Nephron progenitor cell (in vitro differentiated cells): ENCODE data around the gene SFT2D2.
A peak's percentile ranks its signal among the peaks of the same experiment; 100 is the strongest.
"Not testable (repeated sequence)": the region's sequence is repeated elsewhere in the genome, so short reads cannot be mapped to it uniquely, and the experiment has no call there.

Experiments used
- DNase-seq: peaks from one replicate; pipeline ENCODE4 v3.0.0; 2021
- H3K27ac Mint-ChIP-seq: 2 replicates; pipeline ENCODE4 v1.8.0; 2021; ENCODE audit warnings: mild to moderate bottlenecking, moderate library complexity, mixed read lengths
- H3K27me3 Mint-ChIP-seq: 2 replicates; pipeline ENCODE4 v1.8.0; 2021; ENCODE audit warnings: mild to moderate bottlenecking, low read depth, mixed read lengths; ENCODE audit not compliant: poor library complexity
- H3K36me3 Mint-ChIP-seq: 2 replicates; pipeline ENCODE4 v1.8.0; 2021; ENCODE audit warnings: low read depth, mixed read lengths
- H3K4me1 Mint-ChIP-seq: 2 replicates; pipeline ENCODE4 v1.8.0; 2021; ENCODE audit warnings: mixed read lengths
- H3K4me3 Mint-ChIP-seq: 2 replicates; pipeline ENCODE4 v1.8.0; 2021; ENCODE audit warnings: mild to moderate bottlenecking, moderate library complexity, mixed read lengths
- H3K9me3 Mint-ChIP-seq: 2 replicates; pipeline ENCODE4 v1.8.0; 2021; ENCODE audit warnings: mild to moderate bottlenecking, moderate library complexity, mixed read lengths
- TF ChIP-seq, protein P1 (sequence below): fragments of 200-600 bp; sonication (generic); IDR thresholded peaks from 2 replicates; pipeline ENCODE4 v1.5.0; 2021; ENCODE audit warnings: antibody characterized with exemption

Gene SFT2D2

DNA sequence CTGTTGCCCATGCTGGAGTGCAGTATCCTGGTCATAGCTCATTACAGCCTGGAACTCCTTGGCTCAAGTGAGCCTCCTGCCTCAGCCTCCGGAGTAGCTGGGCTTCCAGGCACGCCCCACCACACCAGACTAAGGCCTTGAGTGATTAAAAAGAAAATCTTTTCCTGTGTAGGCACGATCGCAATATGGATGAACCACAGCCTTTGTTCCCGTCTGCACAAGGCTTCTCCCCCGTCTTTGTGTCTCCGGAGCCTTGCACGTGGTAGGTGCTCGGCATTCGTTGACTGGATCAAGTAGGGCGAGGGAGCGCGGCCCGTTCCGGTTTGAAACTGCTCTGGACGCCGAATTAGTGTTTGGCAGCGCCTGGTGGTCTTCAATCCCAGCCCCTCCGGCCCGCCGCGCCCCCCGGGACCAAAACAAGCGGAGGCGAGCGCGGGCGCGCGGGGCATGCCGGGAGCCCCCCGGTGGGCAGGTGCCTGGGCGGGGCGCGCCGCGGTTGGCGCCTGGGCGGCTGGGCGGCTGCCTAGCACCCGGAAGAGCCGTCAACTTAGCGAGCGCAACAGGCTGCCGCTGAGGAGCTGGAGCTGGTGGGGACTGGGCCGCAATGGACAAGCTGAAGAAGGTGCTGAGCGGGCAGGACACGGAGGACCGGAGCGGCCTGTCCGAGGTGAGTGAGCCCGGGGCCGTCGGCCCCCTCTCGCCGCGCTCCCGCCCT lies at the start of gene SFT2D2:
TSS of gene SFT2D2 (plus strand) at position 529 of the 715 bp plus-strand sequence. CDS start at position 605, 76 bp downstream.
- peak; percentile 72 for DNase-seq
- Mint-ChIP-seq H3K36me3 (peaks cover 17% of the 10 kb centered on the region), H3K27ac (peak within 1 kb of the TSS; percentile 93), H3K27me3 (peaks cover 4% of the 10 kb centered on the region), H3K4me3 (peak within 1 kb of the TSS; percentile 92), H3K4me1 (peaks cover 51% of the 10 kb centered on the region), H3K9me3 (peaks cover 23% of the 10 kb centered on the region)
- TF ChIP-seq, protein P1, sequence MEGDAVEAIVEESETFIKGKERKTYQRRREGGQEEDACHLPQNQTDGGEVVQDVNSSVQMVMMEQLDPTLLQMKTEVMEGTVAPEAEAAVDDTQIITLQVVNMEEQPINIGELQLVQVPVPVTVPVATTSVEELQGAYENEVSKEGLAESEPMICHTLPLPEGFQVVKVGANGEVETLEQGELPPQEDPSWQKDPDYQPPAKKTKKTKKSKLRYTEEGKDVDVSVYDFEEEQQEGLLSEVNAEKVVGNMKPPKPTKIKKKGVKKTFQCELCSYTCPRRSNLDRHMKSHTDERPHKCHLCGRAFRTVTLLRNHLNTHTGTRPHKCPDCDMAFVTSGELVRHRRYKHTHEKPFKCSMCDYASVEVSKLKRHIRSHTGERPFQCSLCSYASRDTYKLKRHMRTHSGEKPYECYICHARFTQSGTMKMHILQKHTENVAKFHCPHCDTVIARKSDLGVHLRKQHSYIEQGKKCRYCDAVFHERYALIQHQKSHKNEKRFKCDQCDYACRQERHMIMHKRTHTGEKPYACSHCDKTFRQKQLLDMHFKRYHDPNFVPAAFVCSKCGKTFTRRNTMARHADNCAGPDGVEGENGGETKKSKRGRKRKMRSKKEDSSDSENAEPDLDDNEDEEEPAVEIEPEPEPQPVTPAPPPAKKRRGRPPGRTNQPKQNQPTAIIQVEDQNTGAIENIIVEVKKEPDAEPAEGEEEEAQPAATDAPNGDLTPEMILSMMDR = no peak

GRCh38 chr1:168178227-168178637 lies 47.6 kb upstream of the SFT2D2 start:
- no peak overlapping the region for H3K27ac Mint-ChIP-seq
- no peak overlapping the region for H3K4me3 Mint-ChIP-seq
- H3K36me3 Mint-ChIP-seq = no peaks in the 10 kb centered on the region
- H3K27me3 Mint-ChIP-seq = no peaks in the 10 kb centered on the region
- DNase-seq = no peak
- TF ChIP-seq, protein P1 = no peak
- H3K4me1 Mint-ChIP-seq = no peaks in the 10 kb centered on the region
- H3K9me3 Mint-ChIP-seq = peaks cover 15% of the 10 kb centered on the region

- Mint-ChIP-seq H3K4me3 (no peak within 1 kb of the TSS), H3K36me3 (no peaks in the 10 kb centered on the region), H3K9me3 (peaks cover 15% of the 10 kb centered on the region), H3K4me1 (no peaks in the 10 kb centered on the region), H3K27me3 (no peaks in the 10 kb centered on the region), H3K27ac (no peak within 1 kb of the TSS)
- peak; percentile 96 for DNase-seq
- TF ChIP-seq, protein P1 = peak; percentile 59
Observed at GRCh38 chr1:168178638-168179437, 47.0 kb upstream of the SFT2D2 start, which contains the start of gene TIPRL. TIPRL (plus strand) TSS chr1:168178962; CDS start chr1:168179078, 116 bp downstream.

DNA sequence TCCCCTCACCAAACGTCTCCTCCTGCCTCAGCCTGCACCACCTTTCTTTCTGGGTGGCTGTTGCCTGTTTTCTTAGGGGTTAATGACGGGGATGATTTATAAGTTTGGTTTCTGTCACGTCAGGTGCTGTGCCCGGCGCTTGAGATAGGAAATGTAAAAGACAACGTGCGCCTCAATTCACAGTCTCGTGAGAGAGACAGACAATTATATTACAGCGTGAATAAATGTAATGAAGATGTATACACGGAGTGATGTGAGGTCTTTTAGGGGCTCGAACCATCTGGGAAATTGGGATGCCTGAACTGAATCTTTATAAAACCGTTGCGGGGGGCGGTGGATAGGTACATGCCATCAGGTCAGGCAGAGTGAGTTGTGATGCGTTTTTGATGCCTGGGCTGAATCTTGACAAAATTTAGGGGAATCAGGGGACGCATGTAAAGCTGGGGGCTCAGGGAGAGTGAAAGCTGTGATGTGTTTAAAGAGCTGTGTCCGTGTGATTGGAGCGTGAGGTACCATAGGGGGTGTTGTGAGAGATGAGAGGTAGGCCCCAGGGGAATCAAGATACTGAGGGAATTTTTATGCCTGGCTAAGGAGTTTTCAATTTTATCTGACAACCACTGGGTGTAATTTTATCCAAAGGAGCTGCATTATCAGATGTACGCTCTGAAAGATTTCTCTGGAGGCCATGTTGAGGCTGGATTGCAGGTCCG lies 46.2 kb upstream of the SFT2D2 start:
- H3K27ac Mint-ChIP-seq = no peak overlapping the region
- TF ChIP-seq, protein P1 = no peak
- peak; percentile 1 for DNase-seq
- H3K36me3 Mint-ChIP-seq = peaks cover under 1% of the 10 kb centered on the region
- no peaks in the 10 kb centered on the region for H3K27me3 Mint-ChIP-seq
- H3K4me1 Mint-ChIP-seq = no peaks in the 10 kb centered on the region
- no peak overlapping the region for H3K4me3 Mint-ChIP-seq
- peaks cover 11% of the 10 kb centered on the region for H3K9me3 Mint-ChIP-seq

GRCh38 chr1:168180148-168180524 lies 45.7 kb upstream of the SFT2D2 start:
- H3K4me1 Mint-ChIP-seq = no peaks in the 10 kb centered on the region
- TF ChIP-seq, protein P1 = no peak
- H3K9me3 Mint-ChIP-seq = peaks cover 6% of the 10 kb centered on the region
- no peak overlapping the region for H3K4me3 Mint-ChIP-seq
- H3K27ac Mint-ChIP-seq = no peak overlapping the region
- no peaks in the 10 kb centered on the region for H3K27me3 Mint-ChIP-seq
- no peak for DNase-seq
- peaks cover 6% of the 10 kb centered on the region for H3K36me3 Mint-ChIP-seq

- not testable (repeated sequence) for H3K4me1 Mint-ChIP-seq
Observed at GRCh38 chr1:168181063-168181720, 44.6 kb upstream of the SFT2D2 start.

More at GRCh38 chr1:168181063-168181720, 44.6 kb upstream of the SFT2D2 start:
- H3K27me3 Mint-ChIP-seq, DNase-seq, H3K9me3 Mint-ChIP-seq, H3K36me3 Mint-ChIP-seq, H3K27ac Mint-ChIP-seq: not testable (repeated sequence)
- peak overlapping the region; percentile 57 for H3K4me3 Mint-ChIP-seq
